Measurements from ENCODE around the gene C11orf42.
A peak's percentile ranks its signal among the peaks of the same experiment; 100 is the strongest.
"Not testable (repeated sequence)": the region's sequence is repeated elsewhere in the genome, so short reads cannot be mapped to it uniquely, and the experiment has no call there.

C11orf42 gene

GRCh38 chr11:6224421-6224820 lies 19.1 kb downstream of the C11orf42 start:
- FAIRE-seq: no peak

GRCh38 chr11:6225024-6225423 lies 19.7 kb downstream of the C11orf42 start:
- FAIRE-seq: no peak

GRCh38 chr11:6225896-6226295 lies 20.5 kb downstream of the C11orf42 start:
- no peak for FAIRE-seq

DNA sequence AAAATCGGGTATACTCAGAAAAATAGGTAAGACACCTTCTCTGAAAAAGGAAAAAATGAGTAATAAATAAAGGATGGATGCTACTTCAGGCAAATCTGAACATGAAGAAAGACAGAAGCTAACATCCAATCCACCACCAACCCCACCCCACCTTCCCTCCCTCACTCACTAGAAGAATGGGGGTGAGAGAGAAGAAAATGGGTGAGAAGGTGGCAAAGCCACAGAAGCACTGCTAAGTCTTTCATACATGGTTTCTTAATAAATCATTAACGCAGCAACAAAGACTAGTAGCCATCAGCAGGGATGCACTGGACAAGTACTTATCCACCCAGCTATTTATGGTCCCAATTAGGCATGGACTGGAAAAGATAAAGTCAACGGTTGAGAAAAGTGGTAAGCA lies 23.2 kb downstream of the C11orf42 start:
- FAIRE-seq: no peak

GRCh38 chr11:6229911-6230310 lies 24.6 kb downstream of the C11orf42 start:
- FAIRE-seq: no peak

- FAIRE-seq: no peak
These were observed 27.5 kb downstream of the C11orf42 start for GRCh38 chr11:6232899-6233298.

DNA sequence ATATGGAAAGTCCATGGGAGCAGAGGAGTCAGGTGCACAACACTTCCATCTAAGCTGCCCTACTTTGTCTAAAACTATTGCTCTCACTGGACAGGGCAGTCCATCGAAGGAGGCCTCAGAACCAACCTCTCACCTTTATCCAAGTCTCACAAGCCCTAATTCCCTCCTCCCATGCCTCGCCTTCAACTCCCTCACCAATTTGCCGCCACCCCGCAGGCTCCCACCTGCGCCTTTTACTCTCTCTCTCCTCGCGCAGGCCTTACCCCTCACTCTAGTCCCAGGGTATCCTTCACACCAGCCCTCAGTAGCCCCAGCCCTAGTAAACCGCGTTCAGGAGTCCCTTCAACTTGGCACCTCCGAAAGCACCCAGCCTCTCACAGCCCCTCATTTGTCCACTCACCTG lies 28.6 kb downstream of the C11orf42 start:
- no peak for FAIRE-seq

DNA sequence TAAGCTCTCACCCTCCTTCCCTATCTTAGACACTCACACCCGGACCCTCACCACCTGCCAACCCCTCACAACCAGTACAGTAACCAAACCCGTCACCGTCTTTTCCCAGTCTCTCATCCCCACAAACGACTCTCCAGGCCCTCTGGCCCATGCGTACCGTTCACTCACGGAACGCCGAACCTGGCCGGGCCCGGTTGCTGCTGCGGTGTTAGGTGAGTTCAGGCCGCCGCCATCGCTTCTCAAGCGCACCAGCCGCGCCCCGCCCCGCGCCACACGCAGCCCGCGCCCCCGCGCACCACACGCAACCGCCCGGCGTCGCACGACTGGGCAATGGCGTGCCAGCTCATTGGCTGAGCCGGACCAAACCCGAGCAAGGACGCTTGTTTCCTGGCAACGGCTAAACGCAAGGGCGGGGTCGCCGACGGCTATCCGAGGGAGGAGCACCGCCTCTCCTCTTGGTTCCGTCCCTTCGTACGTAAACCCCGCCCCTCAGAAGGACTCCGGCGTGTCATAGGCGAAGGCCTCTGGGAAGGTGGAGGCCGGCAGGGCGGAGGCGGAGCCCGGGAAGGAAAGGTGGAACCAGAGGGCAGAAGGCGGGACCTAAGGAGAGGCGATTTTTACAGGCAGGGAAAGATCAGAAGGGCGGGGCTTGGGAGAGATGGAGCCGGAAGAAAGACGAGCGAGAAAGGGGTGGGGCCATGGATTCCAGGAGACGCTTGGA lies 29.2 kb downstream of the C11orf42 start, which contains the start of gene FHIP1B:
TSS of gene FHIP1B (minus strand) at position 250 of the 721 bp plus-strand sequence. CDS start 10,120 bp downstream, outside the sequence.
- peak; percentile 99 for FAIRE-seq

GRCh38 chr11:6237266-6237665 lies 31.9 kb downstream of the C11orf42 start:
- FAIRE-seq: no peak

DNA sequence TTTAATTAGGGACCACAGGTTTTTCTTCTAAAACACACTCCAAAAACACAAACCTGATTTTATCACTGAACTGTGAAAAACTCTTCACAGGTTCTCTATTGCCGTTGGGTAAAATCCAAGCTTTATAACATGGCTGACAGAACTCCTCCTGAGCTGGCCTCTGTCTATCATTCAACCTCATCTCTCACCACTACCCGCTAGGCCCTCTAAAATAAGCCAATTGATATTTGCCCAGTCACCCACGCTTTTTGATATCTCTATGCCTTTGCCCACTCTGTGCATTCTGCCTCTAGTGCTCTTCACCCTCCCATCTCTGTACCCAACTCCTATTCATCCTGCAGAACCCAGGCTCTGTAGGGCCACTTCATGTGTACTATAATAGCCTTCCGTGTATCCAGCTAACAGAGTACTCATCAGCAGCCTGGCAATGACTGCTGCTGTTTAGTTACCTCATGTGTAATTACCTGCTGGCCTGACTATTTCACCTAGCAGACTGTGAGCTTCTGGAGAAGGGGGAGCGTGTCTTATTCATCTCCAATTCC lies 32.5 kb downstream of the C11orf42 start:
- FAIRE-seq: no peak

DNA sequence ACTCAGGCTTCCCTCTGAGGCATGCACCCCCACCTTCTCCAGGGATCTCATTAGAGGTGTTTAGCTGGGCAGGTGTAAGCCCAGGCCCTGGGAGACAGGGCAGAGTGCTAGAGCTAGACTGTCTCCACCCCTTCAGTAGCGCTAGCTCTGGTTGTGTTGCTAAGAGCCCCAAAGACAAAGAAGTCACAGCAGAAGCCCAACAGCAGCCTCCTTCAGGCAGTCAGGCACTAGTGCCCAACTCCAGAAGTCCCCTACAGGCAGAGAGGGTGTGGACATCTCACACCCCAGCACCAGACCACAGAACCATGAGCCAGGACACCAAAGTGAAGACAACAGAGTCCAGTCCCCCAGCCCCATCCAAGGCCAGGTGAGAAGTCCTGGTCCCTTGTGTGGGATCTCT lies 33.5 kb downstream of the C11orf42 start, which contains the start of gene CNGA4:
TSS of gene CNGA4 (plus strand) at position 188 of the 400 bp plus-strand sequence. CDS start at position 306, 118 bp downstream.
- no peak for FAIRE-seq

DNA sequence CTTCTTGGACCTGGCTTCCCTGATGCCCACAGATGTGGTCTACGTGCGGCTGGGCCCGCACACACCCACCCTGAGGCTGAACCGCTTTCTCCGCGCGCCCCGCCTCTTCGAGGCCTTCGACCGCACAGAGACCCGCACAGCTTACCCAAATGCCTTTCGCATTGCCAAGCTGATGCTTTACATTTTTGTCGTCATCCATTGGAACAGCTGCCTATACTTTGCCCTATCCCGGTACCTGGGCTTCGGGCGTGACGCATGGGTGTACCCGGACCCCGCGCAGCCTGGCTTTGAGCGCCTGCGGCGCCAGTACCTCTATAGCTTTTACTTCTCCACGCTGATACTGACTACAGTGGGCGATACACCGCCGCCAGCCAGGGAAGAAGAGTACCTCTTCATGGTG lies 34.8 kb downstream of the C11orf42 start:
- FAIRE-seq: no peak

DNA sequence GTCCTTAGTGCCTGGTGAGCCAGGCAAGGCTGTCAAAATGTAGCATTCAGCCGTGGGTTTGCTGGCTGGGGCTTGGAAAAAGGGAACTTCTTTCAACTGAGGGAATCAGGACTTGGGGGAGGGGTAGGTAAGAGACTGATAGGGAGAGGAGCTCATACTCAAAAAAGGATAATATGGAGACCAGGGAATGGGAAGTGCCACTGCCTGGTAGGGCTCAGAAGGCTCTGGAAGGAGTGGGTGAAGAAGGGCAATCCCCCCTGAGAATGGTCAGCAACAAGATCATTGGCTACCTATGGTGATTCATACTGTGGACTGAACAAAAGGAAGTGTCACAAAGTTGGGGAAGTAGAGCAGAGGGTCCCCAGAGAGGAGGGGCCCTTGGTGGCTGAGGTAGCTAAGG lies 35.4 kb downstream of the C11orf42 start:
- FAIRE-seq: no peak

DNA sequence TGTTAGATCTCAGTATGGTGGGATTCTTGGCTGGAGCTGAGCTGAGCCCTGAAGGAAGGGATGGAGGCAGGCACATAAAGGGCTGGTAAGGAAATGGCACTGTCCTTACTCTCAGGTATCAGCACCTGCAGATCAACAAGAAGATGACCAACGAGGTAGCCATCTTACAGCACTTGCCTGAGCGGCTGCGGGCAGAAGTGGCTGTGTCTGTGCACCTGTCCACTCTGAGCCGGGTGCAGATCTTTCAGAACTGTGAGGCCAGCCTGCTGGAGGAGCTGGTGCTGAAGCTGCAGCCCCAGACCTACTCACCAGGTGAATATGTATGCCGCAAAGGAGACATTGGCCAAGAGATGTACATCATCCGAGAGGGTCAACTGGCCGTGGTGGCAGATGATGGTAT lies 36.0 kb downstream of the C11orf42 start:
- FAIRE-seq: no peak

- no peak for FAIRE-seq
These were observed 40.2 kb downstream of the C11orf42 start for GRCh38 chr11:6245536-6245935.

DNA sequence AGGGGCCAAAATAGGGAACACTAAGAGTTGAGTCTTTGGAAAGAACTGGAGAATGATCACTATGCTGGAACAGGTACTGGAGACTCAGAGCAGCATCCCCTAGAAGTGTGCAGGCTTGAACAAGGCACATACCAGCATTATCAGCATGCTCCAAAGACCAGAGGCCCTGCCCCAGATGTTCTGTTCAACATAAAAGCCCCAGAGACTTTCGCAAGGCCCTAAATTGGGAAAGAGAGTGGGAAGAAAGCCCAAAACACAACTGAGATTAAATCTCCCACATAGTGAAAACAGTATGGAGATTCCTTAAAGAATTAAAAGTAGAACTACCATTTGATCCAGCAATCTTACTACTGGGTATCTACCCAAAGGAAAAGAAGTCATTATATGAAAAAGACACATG lies 42.9 kb downstream of the C11orf42 start:
- no peak for FAIRE-seq

GRCh38 chr11:6248897-6249296 lies 43.5 kb downstream of the C11orf42 start:
- not testable (repeated sequence) for FAIRE-seq

- FAIRE-seq: no peak
These were observed 44.6 kb downstream of the C11orf42 start for GRCh38 chr11:6249770-6250555.

- peak; percentile 51 for FAIRE-seq
These were observed 45.9 kb downstream of the C11orf42 start for GRCh38 chr11:6251120-6251733.

GRCh38 chr11:6251990-6252473 lies 46.7 kb downstream of the C11orf42 start:
- no peak for FAIRE-seq

- FAIRE-seq: no peak
These were observed 47.8 kb downstream of the C11orf42 start for GRCh38 chr11:6253197-6253596.

GRCh38 chr11:6258141-6258540 lies 52.8 kb downstream of the C11orf42 start:
- FAIRE-seq: no peak

DNA sequence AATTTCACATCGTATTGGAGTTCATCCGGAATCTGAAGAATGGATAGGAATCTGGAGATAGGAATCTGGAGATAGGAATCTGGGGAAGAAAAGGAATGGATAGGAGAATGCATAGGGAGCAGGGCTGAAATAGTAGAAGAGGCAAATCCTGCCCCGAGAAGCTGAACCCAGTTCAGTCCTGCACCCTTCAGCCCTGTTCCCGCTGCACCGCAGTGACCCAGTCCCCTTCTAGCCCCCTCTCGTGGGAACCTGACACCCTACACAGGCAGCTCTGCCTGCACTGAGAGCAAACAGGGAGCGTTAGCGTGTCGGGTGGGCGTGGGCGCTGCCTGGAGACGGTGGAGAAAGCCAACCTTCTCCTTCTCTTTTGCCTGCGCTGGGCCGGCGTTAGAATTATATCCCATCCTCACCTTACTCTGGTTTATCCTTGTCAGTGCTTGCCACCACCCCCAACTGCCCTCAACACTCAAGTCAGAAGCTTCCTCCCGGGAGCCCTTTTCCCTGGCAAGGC lies 53.3 kb downstream of the C11orf42 start:
- no peak for FAIRE-seq
